OCI-LY1 (cell line): Measurements from ENCODE around the gene IQGAP2.

ENCODE experiments used
- EZH2 ChIP-seq: fragments of 200-600 bp; sonication (generic), shearing (Covaris generic); IDR thresholded peaks from 2 replicates; pipeline ENCODE4 v1.8.0; 2017; ENCODE audit warnings: borderline replicate concordance, mixed run types, mild to moderate bottlenecking, antibody characterized with exemption, low read length, moderate library complexity, mixed read lengths
- TF ChIP-seq, protein P1 (sequence below): fragments of 200-600 bp; sonication (generic), shearing (Covaris generic); IDR thresholded peaks from 2 replicates; pipeline ENCODE4 v1.5.1; 2017; ENCODE audit warnings: mild to moderate bottlenecking, antibody characterized with exemption, low read length, moderate library complexity, mixed read lengths

DNA sequence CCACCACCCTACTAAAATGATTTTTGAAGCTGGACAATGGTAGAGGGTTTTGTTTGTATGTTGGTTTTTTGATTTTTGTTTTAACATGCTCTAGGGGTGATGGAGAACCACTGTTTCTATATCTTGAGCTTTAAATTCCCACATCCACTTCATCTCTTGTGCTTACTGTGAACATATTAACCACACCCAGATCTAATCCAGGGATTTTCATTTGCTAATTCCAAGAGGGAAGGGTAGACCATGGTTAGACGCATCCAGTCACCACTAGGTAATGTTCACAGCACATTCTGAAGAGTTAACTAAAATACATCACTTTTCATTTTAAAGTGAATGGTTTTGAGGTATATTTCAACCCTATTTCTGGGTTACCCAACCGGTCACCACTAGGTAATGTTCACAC is 36.5 kb upstream of the IQGAP2 start:
- TF ChIP-seq, protein P1, sequence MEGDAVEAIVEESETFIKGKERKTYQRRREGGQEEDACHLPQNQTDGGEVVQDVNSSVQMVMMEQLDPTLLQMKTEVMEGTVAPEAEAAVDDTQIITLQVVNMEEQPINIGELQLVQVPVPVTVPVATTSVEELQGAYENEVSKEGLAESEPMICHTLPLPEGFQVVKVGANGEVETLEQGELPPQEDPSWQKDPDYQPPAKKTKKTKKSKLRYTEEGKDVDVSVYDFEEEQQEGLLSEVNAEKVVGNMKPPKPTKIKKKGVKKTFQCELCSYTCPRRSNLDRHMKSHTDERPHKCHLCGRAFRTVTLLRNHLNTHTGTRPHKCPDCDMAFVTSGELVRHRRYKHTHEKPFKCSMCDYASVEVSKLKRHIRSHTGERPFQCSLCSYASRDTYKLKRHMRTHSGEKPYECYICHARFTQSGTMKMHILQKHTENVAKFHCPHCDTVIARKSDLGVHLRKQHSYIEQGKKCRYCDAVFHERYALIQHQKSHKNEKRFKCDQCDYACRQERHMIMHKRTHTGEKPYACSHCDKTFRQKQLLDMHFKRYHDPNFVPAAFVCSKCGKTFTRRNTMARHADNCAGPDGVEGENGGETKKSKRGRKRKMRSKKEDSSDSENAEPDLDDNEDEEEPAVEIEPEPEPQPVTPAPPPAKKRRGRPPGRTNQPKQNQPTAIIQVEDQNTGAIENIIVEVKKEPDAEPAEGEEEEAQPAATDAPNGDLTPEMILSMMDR, result no peak
- no peak for TF ChIP-seq EZH2
